ENCODE measurements around the gene ZNRF3.

Gene ZNRF3

DNA sequence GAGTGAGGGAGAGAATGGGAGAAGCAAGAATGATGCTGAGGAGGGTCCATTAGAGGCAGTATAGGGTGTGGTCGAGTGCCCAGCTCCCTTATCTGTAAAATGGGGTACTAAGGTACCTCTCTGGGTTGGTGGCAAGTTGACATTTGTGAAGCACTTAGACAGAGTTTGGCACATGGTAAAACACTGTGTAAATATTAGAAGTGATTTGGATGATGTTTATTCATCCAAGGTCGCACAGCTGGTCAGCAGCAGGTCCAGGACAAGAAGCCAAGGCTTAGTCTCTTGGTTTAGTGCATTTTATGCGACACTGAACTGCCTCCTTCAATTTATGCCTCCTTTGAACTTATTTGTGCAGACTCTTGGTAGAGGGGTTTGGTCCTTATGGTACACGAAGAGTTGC, 208.9 kb downstream of the ZNRF3 start:
- TF ChIP-seq, protein P1, sequence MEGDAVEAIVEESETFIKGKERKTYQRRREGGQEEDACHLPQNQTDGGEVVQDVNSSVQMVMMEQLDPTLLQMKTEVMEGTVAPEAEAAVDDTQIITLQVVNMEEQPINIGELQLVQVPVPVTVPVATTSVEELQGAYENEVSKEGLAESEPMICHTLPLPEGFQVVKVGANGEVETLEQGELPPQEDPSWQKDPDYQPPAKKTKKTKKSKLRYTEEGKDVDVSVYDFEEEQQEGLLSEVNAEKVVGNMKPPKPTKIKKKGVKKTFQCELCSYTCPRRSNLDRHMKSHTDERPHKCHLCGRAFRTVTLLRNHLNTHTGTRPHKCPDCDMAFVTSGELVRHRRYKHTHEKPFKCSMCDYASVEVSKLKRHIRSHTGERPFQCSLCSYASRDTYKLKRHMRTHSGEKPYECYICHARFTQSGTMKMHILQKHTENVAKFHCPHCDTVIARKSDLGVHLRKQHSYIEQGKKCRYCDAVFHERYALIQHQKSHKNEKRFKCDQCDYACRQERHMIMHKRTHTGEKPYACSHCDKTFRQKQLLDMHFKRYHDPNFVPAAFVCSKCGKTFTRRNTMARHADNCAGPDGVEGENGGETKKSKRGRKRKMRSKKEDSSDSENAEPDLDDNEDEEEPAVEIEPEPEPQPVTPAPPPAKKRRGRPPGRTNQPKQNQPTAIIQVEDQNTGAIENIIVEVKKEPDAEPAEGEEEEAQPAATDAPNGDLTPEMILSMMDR (IDR thresholded peaks at IDR 0.05; ENCODE audit: low read depth, low read length, missing control alignments): no peak
- no peak for DNase-seq (ENCODE audit: extremely low read depth, low read depth)
- H3K4me3 ChIP-seq (replicated peaks; ENCODE audit: low read depth, low read length): no peak overlapping the region

DNA sequence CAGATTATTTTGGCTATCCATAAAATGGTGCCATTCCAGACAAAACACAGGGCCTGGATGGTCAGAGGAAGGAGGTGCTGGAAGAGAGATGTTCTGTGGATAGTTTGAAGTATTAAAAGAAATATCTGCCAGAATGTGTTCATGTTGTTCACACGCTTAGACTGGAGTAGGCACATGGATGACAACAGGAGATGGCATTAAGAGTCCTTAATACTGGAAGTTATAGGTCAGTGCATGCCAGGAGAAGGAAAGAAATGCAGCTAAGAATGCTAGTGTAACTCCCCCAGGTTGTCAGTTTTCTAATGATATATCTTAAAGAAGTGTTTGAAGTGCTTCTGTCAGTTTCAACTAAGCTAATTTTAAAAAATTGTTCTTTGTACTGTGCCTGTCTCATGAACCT, 209.7 kb downstream of the ZNRF3 start:
- no peak overlapping the region for H3K4me3 ChIP-seq (replicated peaks; ENCODE audit: low read depth, low read length)
- TF ChIP-seq, protein P1 (IDR thresholded peaks at IDR 0.05; ENCODE audit: low read depth, low read length, missing control alignments): no peak
- DNase-seq (ENCODE audit: extremely low read depth, low read depth): no peak

DNA sequence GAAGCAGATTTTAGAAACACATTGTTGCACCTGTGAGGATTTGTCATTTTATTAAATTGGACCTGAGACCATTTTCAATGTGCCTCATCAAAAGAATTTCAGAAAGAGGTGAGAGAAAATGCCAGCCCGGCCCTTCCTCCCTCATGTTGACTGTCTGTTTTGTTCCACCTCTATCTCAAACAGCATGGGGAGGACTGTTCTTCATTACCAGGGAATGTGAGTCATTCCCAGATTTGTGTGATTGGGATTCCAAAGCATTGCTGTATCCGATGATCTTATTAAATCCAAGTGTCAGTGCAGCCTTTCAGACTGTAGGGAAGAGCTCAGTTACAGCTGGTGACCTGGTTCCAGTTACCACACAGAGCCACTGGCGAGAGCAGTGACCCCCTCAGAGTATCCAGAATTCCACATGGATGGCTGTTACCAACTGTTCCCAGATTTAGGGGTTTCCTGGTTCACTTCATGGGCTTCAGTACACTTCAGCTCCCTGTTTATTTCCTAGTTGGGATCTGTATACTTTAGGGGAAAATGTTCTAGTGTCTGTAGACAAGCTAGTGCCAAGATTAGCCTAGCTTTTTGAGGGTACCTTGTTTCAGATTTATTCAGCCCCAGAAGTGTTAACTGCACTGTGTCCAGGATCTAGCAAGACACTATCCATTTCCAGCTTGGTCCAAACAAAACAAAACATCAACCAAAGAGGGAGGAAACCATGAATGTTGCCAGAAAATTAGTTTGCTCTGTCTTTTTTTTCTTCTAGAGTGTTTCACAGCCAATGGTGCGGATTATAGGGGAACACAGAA, 210.3 kb downstream of the ZNRF3 start:
- DNase-seq (ENCODE audit: extremely low read depth, low read depth): peak; percentile 94
- TF ChIP-seq, protein P1 (IDR thresholded peaks at IDR 0.05; ENCODE audit: low read depth, low read length, missing control alignments): no peak
- H3K4me3 ChIP-seq (replicated peaks; ENCODE audit: low read depth, low read length): no peak overlapping the region

DNA sequence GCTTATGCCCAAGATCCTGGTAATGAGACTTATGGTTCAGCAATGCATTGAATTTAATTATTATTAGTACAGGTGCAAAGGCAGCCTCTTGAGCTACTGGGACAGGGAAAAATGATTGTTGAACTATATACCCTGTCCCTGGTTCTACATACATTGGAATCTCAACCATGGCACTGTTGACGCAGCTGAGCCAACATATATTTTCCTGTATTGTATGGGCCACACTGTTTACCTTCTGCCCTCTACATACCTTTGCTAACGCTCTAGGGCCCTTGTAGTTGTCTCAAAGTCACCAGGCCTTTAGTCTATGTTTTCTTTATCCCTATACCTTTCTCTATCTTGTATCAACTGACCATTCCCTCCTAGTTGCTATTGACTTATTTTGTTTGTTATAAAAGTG, 212.1 kb downstream of the ZNRF3 start:
- H3K4me3 ChIP-seq (replicated peaks; ENCODE audit: low read depth, low read length): no peak overlapping the region
- TF ChIP-seq, protein P1 (IDR thresholded peaks at IDR 0.05; ENCODE audit: low read depth, low read length, missing control alignments): no peak
- DNase-seq (ENCODE audit: extremely low read depth, low read depth): no peak

DNA sequence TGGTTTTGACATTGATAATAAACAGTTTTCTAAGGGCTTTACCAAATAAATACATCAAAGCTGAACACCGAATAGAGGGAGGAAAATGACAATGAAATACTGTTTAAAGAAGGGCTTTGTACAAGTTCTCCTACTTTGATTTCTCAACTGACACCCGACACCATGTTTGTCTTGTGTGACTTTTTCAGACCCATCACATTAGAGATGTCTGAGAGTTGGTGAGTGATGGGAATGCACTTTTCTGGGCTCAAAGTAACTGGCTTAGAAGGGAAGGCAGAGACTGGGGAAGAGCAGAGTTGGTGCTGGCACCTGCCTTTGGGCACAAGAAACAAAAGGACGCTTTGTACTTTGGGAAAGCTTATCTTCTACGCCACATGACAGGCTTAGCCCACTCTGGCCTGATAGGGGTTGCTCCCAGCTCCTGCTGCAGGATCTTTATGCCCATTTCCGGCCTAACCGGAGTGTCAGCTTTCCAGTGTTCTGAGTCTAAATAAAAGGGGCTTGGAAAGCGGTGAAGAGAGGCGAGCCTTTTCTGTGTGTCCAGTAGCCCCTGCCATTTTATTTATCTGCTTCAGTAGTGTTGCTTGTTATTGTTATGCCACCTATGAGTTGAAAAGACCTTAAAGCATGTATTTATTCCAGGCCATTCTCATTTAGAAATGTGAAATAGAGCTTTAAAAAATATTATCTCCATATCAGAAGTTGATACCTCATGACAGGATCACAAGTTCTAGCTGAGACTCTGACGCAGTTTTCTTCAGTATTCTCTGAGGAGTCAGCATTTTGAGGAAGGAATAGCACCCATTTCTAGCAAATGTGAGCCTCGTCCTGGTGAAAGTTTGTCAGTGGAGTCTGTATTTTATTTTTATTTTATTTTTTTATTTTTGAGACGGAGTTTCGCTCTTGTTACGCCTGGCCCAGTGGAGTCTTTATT, 213.6 kb downstream of the ZNRF3 start:
- no peak overlapping the region for H3K4me3 ChIP-seq (replicated peaks; ENCODE audit: low read depth, low read length)
- TF ChIP-seq, protein P1 (IDR thresholded peaks at IDR 0.05; ENCODE audit: low read depth, low read length, missing control alignments): no peak
- DNase-seq (ENCODE audit: extremely low read depth, low read depth): no peak

DNA sequence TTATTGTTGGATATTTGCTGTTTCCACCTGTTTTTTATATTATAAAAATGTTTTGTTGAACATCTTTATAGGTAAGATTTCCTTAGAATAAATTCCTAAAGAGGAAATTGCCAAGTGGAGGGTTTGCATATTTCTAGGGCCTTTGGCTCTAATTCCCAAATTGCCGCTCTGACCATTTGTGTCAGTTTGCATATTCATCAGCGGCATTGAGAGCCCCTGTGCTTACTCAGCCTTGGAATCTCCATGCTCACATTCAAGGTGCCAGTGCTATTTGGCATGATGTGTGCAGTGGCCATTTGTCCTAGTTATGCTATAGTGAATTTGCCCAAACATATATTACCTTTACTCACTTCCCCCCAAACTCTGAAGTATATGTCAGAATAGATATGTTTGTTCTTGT, 214.9 kb downstream of the ZNRF3 start:
- H3K4me3 ChIP-seq (replicated peaks; ENCODE audit: low read depth, low read length): no peak overlapping the region
- no peak for DNase-seq (ENCODE audit: extremely low read depth, low read depth)
- TF ChIP-seq, protein P1 (IDR thresholded peaks at IDR 0.05; ENCODE audit: low read depth, low read length, missing control alignments): no peak

All from HFF-Myc (cell line).